ENCODE data around the gene STX1B.
"Not testable (repeated sequence)": the region's sequence is repeated elsewhere in the genome, so short reads cannot be mapped to it uniquely, and the experiment has no call there.

STX1B gene

DNA sequence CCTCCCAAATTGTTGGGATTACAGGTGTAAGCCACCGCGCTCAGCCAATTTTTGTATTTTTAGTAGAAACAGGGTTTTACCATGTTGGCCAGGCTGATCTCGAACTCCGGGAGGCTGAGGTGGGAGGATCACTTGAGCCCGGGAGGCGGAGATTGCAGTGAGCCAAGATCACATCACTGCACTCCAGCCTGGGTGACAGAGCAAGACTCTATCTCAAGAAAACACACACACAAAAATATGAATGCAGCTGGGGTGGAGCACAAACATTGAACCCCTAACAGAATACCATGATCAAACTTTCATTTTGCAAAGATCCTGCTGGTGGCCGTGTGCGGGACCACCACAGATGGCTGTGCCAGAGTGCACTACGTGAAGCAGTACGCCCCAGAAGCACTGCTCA, 7.3 kb upstream of the STX1B start:
- H3K27me3 ChIP-seq (replicated peaks; ENCODE audit: control insufficient read depth, insufficient read depth, low read length, poor library complexity, severe bottlenecking); DNase-seq; H3K4me1 ChIP-seq (ENCODE audit: control insufficient read depth, insufficient read depth, low read length, poor library complexity, severe bottlenecking); H3K9me3 ChIP-seq (ENCODE audit: control insufficient read depth, low read length); H3K36me3 ChIP-seq (ENCODE audit: control insufficient read depth, insufficient read depth, low read length); H3K4me3 ChIP-seq (ENCODE audit: insufficient read depth, low read depth, low read length, poor library complexity, severe bottlenecking); H3K27ac ChIP-seq (ENCODE audit: insufficient read depth, low read length, poor library complexity, severe bottlenecking): not testable (repeated sequence)

DNA sequence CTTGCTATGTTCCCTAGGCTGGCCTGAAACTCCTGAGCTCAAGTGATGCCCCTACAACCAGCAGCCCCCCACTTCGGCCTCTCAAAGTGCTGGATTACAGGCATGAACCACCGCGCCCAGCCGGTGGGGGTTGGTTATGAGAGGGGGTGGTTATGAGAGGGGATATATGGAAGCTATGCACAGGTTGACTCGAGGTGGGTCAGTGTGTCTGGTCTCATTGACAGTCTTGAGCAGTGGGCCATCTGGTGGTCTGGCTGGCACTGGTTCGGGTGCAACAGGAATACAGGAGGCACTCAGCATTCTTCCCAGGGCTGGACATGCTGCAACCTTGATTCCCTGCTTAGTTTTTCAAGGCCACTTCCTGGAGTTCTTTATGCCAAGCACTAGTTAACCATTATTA, 5.6 kb upstream of the STX1B start:
- no peak for DNase-seq
- no peaks in the 10 kb centered on the region for H3K27me3 ChIP-seq (replicated peaks; ENCODE audit: control insufficient read depth, insufficient read depth, low read length, poor library complexity, severe bottlenecking)
- H3K4me3 ChIP-seq (ENCODE audit: insufficient read depth, low read depth, low read length, poor library complexity, severe bottlenecking), result no peak overlapping the region
- no peaks in the 10 kb centered on the region for H3K36me3 ChIP-seq (ENCODE audit: control insufficient read depth, insufficient read depth, low read length)
- H3K9me3 ChIP-seq (ENCODE audit: control insufficient read depth, low read length), result no peaks in the 10 kb centered on the region
- H3K4me1 ChIP-seq (ENCODE audit: control insufficient read depth, insufficient read depth, low read length, poor library complexity, severe bottlenecking), result peaks cover 3% of the 10 kb centered on the region
- H3K27ac ChIP-seq (ENCODE audit: insufficient read depth, low read length, poor library complexity, severe bottlenecking), result no peak overlapping the region

DNA sequence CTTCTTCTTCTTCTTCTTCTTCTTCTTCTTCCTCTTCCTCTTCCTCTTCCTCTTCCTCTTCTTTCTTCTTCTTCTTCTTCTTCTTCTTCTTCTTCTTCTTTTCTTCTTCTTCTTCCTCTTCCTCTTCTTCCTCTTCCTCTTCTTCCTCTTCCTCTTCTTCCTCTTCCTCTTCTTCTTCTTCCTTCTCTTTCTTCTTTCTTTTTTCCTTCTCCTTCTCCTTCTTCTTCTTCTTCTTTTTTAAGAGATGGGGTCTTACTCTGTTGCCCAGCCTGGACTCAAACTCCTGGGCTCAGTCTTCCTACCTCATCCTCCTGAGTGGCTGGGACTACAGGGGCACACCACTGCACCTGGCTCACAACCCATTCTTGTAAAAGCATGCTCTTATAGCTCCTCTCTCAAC, 2.9 kb upstream of the STX1B start:
- not testable (repeated sequence) for H3K36me3 ChIP-seq (ENCODE audit: control insufficient read depth, insufficient read depth, low read length); H3K4me3 ChIP-seq (ENCODE audit: insufficient read depth, low read depth, low read length, poor library complexity, severe bottlenecking); H3K9me3 ChIP-seq (ENCODE audit: control insufficient read depth, low read length); DNase-seq; H3K27ac ChIP-seq (ENCODE audit: insufficient read depth, low read length, poor library complexity, severe bottlenecking); H3K4me1 ChIP-seq (ENCODE audit: control insufficient read depth, insufficient read depth, low read length, poor library complexity, severe bottlenecking); H3K27me3 ChIP-seq (replicated peaks; ENCODE audit: control insufficient read depth, insufficient read depth, low read length, poor library complexity, severe bottlenecking)

DNA sequence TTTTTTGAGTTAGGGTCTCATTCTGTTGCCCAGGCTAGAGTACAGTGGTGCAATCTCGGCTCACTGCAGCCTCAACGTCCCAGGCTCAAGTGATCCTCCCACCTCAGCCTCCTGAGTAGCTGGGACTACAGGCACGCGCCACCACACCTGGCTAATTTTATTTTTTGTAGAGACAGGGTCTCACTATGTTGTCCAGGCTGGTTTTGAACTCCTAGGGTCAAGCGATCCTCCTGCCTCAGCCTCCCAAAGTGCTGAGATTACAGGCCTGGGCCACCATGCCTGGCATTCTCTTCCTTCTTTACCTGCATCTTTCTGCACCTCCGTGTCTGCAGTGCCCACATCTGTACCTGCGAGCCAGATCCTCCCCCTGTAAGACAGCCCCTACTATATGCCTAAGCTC, 1.4 kb upstream of the STX1B start:
- H3K4me3 ChIP-seq (ENCODE audit: insufficient read depth, low read depth, low read length, poor library complexity, severe bottlenecking); H3K27me3 ChIP-seq (replicated peaks; ENCODE audit: control insufficient read depth, insufficient read depth, low read length, poor library complexity, severe bottlenecking); DNase-seq; H3K36me3 ChIP-seq (ENCODE audit: control insufficient read depth, insufficient read depth, low read length); H3K9me3 ChIP-seq (ENCODE audit: control insufficient read depth, low read length); H3K27ac ChIP-seq (ENCODE audit: insufficient read depth, low read length, poor library complexity, severe bottlenecking); H3K4me1 ChIP-seq (ENCODE audit: control insufficient read depth, insufficient read depth, low read length, poor library complexity, severe bottlenecking): not testable (repeated sequence)

DNA sequence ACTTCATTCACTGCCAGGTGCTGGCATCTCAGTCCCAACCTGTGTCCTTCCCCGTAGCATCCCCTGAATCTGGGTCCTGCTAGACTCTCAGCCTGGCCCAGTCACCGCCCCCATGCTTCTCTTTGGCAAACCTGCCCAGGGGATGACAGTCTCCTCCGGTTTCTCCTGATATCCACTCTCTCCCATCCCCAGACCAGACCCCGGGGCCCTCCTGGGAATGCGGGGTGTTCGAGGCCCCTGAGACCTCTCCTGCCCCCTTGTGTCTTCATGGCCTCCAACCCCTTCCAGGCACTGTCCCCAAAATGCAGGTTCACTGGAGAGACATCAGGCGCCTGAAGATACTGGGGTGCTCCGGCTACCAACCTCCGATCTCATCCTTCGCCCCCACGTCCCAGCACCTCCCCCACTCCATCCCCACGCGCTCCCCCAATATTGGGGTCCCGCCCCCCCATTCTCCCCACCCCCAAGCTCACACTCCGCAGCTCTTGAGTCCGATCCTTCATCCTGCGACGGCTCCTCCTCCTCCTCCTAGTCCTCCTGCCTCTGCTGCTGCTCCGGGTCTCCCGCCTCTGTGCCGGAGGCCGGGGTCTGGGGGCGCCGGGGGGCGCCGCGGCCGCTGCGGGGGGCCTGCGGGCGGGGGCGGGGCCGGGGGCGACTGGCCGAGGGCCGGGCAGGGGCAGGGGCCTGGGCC, 399 bp downstream of the STX1B start:
- DNase-seq, result no peak

DNA sequence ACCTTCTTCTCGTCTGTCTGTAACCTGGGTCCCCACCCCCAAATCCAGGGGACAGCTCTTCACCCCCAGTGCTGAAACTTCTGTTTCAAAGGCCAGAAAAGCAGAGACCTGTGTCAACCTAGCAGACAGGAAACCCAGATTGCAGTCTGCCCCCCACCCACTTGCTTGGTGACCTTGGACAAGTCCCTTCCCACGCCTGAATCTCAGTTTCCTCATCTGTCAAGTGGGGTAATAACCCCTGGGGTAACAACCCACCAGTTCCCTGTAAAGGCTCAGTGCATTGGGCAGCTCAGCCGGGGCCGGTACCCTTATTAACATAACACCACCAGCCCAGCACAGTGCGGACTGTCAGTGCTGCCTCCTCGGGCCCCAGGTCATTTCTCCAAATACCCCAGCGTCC, 1.3 kb downstream of the STX1B start:
- no peak for DNase-seq
- H3K4me1 ChIP-seq (ENCODE audit: control insufficient read depth, insufficient read depth, low read length, poor library complexity, severe bottlenecking), result peaks cover 6% of the 10 kb centered on the region
- H3K27ac ChIP-seq (ENCODE audit: insufficient read depth, low read length, poor library complexity, severe bottlenecking), result no peak overlapping the region
- H3K36me3 ChIP-seq (ENCODE audit: control insufficient read depth, insufficient read depth, low read length), result no peaks in the 10 kb centered on the region
- H3K9me3 ChIP-seq (ENCODE audit: control insufficient read depth, low read length), result no peaks in the 10 kb centered on the region
- H3K4me3 ChIP-seq (ENCODE audit: insufficient read depth, low read depth, low read length, poor library complexity, severe bottlenecking), result no peak overlapping the region
- H3K27me3 ChIP-seq (replicated peaks; ENCODE audit: control insufficient read depth, insufficient read depth, low read length, poor library complexity, severe bottlenecking), result no peaks in the 10 kb centered on the region

More for the DNA sequence above, 399 bp downstream of the STX1B start:
- Histone ChIP-seq H3K9me3 (ENCODE audit: control insufficient read depth, low read length) (no peaks in the 10 kb centered on the region), H3K27me3 (replicated peaks; ENCODE audit: control insufficient read depth, insufficient read depth, low read length, poor library complexity, severe bottlenecking) (no peaks in the 10 kb centered on the region), H3K36me3 (ENCODE audit: control insufficient read depth, insufficient read depth, low read length) (no peaks in the 10 kb centered on the region), H3K4me3 (ENCODE audit: insufficient read depth, low read depth, low read length, poor library complexity, severe bottlenecking) (no peak overlapping the region), H3K4me1 (ENCODE audit: control insufficient read depth, insufficient read depth, low read length, poor library complexity, severe bottlenecking) (peaks cover 6% of the 10 kb centered on the region), H3K27ac (ENCODE audit: insufficient read depth, low read length, poor library complexity, severe bottlenecking) (no peak overlapping the region)

DNA sequence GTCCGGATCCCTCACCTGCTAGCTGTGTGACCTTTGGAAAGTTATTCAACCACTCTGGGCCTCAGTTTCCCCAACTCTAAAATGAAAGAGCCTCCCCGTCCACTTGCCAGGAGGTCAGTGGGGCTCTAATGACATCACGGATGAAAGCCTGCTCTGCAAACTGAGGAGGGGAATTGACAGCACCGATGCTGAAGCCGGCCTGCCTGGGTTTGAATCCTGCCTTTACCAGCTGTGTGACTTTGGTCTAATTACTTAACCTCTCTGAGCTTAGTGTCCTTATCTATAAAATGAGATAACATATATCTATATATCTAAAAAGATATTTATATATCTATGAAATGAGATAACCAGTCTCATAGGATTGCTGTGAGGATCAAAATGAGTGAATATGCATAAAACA, 1.9 kb downstream of the STX1B start:
- Histone ChIP-seq H3K4me1 (ENCODE audit: control insufficient read depth, insufficient read depth, low read length, poor library complexity, severe bottlenecking) (peaks cover 6% of the 10 kb centered on the region), H3K9me3 (ENCODE audit: control insufficient read depth, low read length) (no peaks in the 10 kb centered on the region), H3K27me3 (replicated peaks; ENCODE audit: control insufficient read depth, insufficient read depth, low read length, poor library complexity, severe bottlenecking) (no peaks in the 10 kb centered on the region), H3K4me3 (ENCODE audit: insufficient read depth, low read depth, low read length, poor library complexity, severe bottlenecking) (no peak overlapping the region), H3K36me3 (ENCODE audit: control insufficient read depth, insufficient read depth, low read length) (no peaks in the 10 kb centered on the region), H3K27ac (ENCODE audit: insufficient read depth, low read length, poor library complexity, severe bottlenecking) (no peak overlapping the region)
- no peak for DNase-seq

DNA sequence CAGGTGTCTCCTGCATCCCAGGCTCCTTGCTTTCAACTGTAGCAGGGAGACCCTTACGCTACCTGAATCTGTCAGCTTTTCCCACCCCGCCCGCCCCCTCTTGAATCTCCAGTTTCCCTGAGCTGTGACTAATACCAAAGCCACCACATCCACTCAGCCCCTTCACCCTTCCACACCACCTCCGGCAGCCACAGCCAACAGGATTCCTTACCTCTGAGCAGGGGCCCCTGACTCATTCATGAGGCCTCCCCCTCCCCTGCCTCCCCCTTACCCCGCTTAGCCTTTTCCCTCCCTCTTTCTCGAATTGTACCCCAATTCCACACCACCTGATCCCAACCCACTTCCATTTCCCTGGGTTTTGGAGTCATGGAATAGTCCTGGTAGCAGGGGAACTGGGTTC, 2.3 kb downstream of the STX1B start:
- H3K36me3 ChIP-seq (ENCODE audit: control insufficient read depth, insufficient read depth, low read length), result no peaks in the 10 kb centered on the region
- DNase-seq, result no peak
- no peaks in the 10 kb centered on the region for H3K27me3 ChIP-seq (replicated peaks; ENCODE audit: control insufficient read depth, insufficient read depth, low read length, poor library complexity, severe bottlenecking)
- peaks cover 6% of the 10 kb centered on the region for H3K4me1 ChIP-seq (ENCODE audit: control insufficient read depth, insufficient read depth, low read length, poor library complexity, severe bottlenecking)
- H3K27ac ChIP-seq (ENCODE audit: insufficient read depth, low read length, poor library complexity, severe bottlenecking), result no peak overlapping the region
- no peaks in the 10 kb centered on the region for H3K9me3 ChIP-seq (ENCODE audit: control insufficient read depth, low read length)
- H3K4me3 ChIP-seq (ENCODE audit: insufficient read depth, low read depth, low read length, poor library complexity, severe bottlenecking), result no peak overlapping the region

DNA sequence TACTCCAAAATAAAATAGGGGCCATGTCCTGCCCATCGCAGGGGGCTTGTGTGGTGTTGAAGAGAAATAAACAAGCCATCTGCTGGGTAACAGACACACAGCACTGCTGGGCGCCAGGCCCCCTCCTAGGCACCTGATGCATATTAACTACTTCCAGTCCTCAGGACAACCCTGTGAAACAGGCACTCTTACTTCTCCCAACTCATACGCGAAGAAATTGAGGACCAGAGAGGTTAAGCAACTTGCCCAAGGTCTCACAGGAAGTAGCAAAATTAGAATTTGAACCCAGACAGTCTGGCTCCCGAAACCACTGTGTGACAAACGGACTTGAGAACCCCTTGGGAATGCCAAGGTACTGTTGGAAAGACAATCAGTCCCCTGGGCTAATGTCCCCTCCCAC, 2.8 kb downstream of the STX1B start:
- Histone ChIP-seq H3K9me3 (ENCODE audit: control insufficient read depth, low read length) (no peaks in the 10 kb centered on the region), H3K27ac (ENCODE audit: insufficient read depth, low read length, poor library complexity, severe bottlenecking) (no peak overlapping the region), H3K4me3 (ENCODE audit: insufficient read depth, low read depth, low read length, poor library complexity, severe bottlenecking) (no peak overlapping the region), H3K4me1 (ENCODE audit: control insufficient read depth, insufficient read depth, low read length, poor library complexity, severe bottlenecking) (peaks cover 6% of the 10 kb centered on the region), H3K36me3 (ENCODE audit: control insufficient read depth, insufficient read depth, low read length) (no peaks in the 10 kb centered on the region), H3K27me3 (replicated peaks; ENCODE audit: control insufficient read depth, insufficient read depth, low read length, poor library complexity, severe bottlenecking) (no peaks in the 10 kb centered on the region)
- no peak for DNase-seq

DNA sequence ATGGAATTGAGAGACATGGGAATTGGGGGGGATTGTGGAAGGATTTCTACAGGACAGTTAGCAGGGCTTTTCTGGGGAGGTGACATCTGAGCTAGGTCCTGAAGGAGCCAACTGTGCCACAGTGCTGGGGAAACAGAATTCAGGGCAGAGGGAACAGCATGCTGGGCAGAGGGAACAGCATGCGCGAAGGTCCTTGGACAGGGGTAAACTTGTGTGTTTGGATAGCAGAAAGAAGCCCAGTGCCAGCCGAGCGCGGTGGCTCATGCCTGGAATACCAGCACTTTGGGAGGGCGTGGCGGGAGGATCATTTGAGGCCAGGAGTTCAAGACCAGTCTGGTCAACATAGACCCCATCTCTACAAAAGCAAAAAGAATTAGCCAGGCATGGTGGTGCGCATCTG, 3.8 kb downstream of the STX1B start:
- Histone ChIP-seq H3K27me3 (replicated peaks; ENCODE audit: control insufficient read depth, insufficient read depth, low read length, poor library complexity, severe bottlenecking) (no peaks in the 10 kb centered on the region), H3K36me3 (ENCODE audit: control insufficient read depth, insufficient read depth, low read length) (no peaks in the 10 kb centered on the region), H3K9me3 (ENCODE audit: control insufficient read depth, low read length) (no peaks in the 10 kb centered on the region), H3K4me1 (ENCODE audit: control insufficient read depth, insufficient read depth, low read length, poor library complexity, severe bottlenecking) (peaks cover 6% of the 10 kb centered on the region), H3K4me3 (ENCODE audit: insufficient read depth, low read depth, low read length, poor library complexity, severe bottlenecking) (no peak overlapping the region), H3K27ac (ENCODE audit: insufficient read depth, low read length, poor library complexity, severe bottlenecking) (no peak overlapping the region)
- DNase-seq, result no peak

DNA sequence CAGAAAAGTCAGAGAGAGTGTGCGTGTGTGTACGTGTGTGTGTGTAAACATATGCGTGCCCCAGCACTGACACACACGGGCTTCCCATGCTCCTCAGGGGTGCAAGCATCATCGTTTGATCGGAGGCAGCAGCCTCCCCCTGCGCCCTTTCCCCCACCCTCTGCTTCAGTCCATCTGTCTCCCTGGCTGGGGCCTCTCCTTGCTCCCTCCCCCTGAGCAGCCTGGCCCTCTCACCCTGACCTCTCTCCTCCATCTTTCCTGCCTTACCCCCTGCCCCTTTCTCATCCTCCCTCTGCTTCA, 4.4 kb downstream of the STX1B start:
- Histone ChIP-seq H3K36me3 (ENCODE audit: control insufficient read depth, insufficient read depth, low read length) (no peaks in the 10 kb centered on the region), H3K9me3 (ENCODE audit: control insufficient read depth, low read length) (no peaks in the 10 kb centered on the region), H3K4me3 (ENCODE audit: insufficient read depth, low read depth, low read length, poor library complexity, severe bottlenecking) (no peak overlapping the region), H3K27ac (ENCODE audit: insufficient read depth, low read length, poor library complexity, severe bottlenecking) (no peak overlapping the region), H3K27me3 (replicated peaks; ENCODE audit: control insufficient read depth, insufficient read depth, low read length, poor library complexity, severe bottlenecking) (no peaks in the 10 kb centered on the region), H3K4me1 (ENCODE audit: control insufficient read depth, insufficient read depth, low read length, poor library complexity, severe bottlenecking) (peaks cover 3% of the 10 kb centered on the region)
- DNase-seq, result no peak

All from effector memory CD4-positive, alpha-beta T cell (primary cell).